Astrocyte (in vitro differentiated cells and primary cell): ENCODE measurements around the gene RPP25L.

Source experiments
- EZH2 ChIP-seq: IDR thresholded peaks from 2 replicates; pipeline ENCODE4 v1.6.1; 2012; ENCODE audit warnings: mild to moderate bottlenecking, low read length, inconsistent platforms; ENCODE audit not compliant: insufficient read depth
- TF ChIP-seq, protein P1 (sequence below): IDR thresholded peaks from 2 replicates; pipeline ENCODE4 v1.5.1; 2011; ENCODE audit warnings: low read depth, mild to moderate bottlenecking, inconsistent platforms, low read length, moderate library complexity; ENCODE audit not compliant: insufficient read depth

DNA sequence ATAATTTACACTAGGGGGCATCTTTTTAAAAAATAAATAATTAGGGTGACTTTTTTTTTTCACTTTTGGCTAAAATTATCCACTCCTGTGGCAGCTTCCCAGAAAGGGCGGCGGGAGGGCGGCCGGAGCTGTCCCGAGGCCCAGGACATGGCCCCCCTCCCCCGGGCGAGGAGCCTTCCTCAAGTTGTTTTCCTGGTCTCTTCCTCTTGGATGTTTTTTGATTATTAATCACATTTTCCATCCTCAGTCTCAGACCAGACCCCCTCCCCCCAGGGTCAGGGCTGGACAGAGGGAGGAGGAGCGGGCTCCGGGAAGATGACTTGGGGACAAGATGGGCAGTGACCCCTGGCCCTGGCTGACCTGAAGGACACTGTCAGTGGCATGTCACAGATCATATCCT is 17.7 kb downstream of the RPP25L start:
- TF ChIP-seq, protein P1, sequence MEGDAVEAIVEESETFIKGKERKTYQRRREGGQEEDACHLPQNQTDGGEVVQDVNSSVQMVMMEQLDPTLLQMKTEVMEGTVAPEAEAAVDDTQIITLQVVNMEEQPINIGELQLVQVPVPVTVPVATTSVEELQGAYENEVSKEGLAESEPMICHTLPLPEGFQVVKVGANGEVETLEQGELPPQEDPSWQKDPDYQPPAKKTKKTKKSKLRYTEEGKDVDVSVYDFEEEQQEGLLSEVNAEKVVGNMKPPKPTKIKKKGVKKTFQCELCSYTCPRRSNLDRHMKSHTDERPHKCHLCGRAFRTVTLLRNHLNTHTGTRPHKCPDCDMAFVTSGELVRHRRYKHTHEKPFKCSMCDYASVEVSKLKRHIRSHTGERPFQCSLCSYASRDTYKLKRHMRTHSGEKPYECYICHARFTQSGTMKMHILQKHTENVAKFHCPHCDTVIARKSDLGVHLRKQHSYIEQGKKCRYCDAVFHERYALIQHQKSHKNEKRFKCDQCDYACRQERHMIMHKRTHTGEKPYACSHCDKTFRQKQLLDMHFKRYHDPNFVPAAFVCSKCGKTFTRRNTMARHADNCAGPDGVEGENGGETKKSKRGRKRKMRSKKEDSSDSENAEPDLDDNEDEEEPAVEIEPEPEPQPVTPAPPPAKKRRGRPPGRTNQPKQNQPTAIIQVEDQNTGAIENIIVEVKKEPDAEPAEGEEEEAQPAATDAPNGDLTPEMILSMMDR: no peak
- TF ChIP-seq EZH2: no peak
